HFFc6 (cell line): Measurements from ENCODE around the gene EBF3. TPM values are rescaled to one million over a fixed set of nuclear protein-coding genes. Genes with fewer than 3 reads are reported as not detected.

ENCODE experiments used
- DNase-seq: peaks from one replicate; pipeline ENCODE4 v3.0.0-alpha.2; 2018
- H3K27ac Mint-ChIP-seq: 2 replicates; pipeline ENCODE4 v1.8.0; 2020; ENCODE audit warnings: mild to moderate bottlenecking, mixed read lengths
- H3K27me3 Mint-ChIP-seq: 2 replicates; pipeline ENCODE4 v1.8.0; 2021; ENCODE audit warnings: mild to moderate bottlenecking, moderate library complexity, mixed read lengths; ENCODE audit not compliant: insufficient read depth
- H3K36me3 Mint-ChIP-seq: 2 replicates; pipeline ENCODE4 v1.8.0; 2021; ENCODE audit warnings: low read depth, mixed read lengths
- H3K4me1 Mint-ChIP-seq: 2 replicates; pipeline ENCODE4 v1.8.0; 2020; ENCODE audit warnings: low read depth, mixed read lengths
- H3K4me3 Mint-ChIP-seq: 2 replicates; pipeline ENCODE4 v1.8.0; 2020; ENCODE audit warnings: mild to moderate bottlenecking, moderate library complexity, mixed read lengths
- H3K9me3 Mint-ChIP-seq: 2 replicates; pipeline ENCODE4 v1.8.0; 2020; ENCODE audit warnings: mild to moderate bottlenecking, mixed read lengths
- CTCF ChIP-seq: fragments of 200-600 bp; sonication (generic); IDR thresholded peaks from 2 replicates; pipeline ENCODE4 v1.5.0; 2021; ENCODE audit warnings: antibody characterized with exemption, mild to moderate bottlenecking
- total RNA-seq, 6 experiments: library from RNA; stranded (reverse); fragmentation: NEBNext Ultra II Directional; extraction: Animal tissue kit (Norgen Biotek cat#: 25700); gene quantifications; 2 replicates in 1 of 6; 3 replicates in 5 of 6; pipeline ENCODE4 v1.2.3, GENCODE V29; 2021

Gene EBF3
- total RNA-seq, 6 experiments from 2014 or later: 0.14 to 0.39 (median 0.21) TPM; not detected in 2

GRCh38 chr10:129881641-129882040 lies 82.4 kb downstream of the EBF3 start:
- no peak for DNase-seq
- H3K9me3 Mint-ChIP-seq: no peaks in the 10 kb centered on the region; the same call in 1 of the 2 replicates
- H3K36me3 Mint-ChIP-seq: no peaks in the 10 kb centered on the region
- H3K27ac Mint-ChIP-seq: no peak overlapping the region
- H3K4me1 Mint-ChIP-seq: no peaks in the 10 kb centered on the region
- H3K4me3 Mint-ChIP-seq: no peak overlapping the region
- no peaks in the 10 kb centered on the region for H3K27me3 Mint-ChIP-seq
- no peak for TF ChIP-seq CTCF

- no peak for TF ChIP-seq CTCF
- no peak for DNase-seq
- Mint-ChIP-seq H3K9me3 (peaks cover 7% of the 10 kb centered on the region; the same call in 1 of the 2 replicates), H3K4me3 (no peak overlapping the region), H3K27ac (no peak overlapping the region), H3K27me3 (no peaks in the 10 kb centered on the region), H3K36me3 (no peaks in the 10 kb centered on the region), H3K4me1 (no peaks in the 10 kb centered on the region)
Measured at GRCh38 chr10:129880191-129880870, 83.7 kb downstream of the EBF3 start.

GRCh38 chr10:129879655-129880054 lies 84.4 kb downstream of the EBF3 start:
- no peak for DNase-seq
- no peaks in the 10 kb centered on the region for H3K4me1 Mint-ChIP-seq
- TF ChIP-seq CTCF: no peak
- no peaks in the 10 kb centered on the region for H3K36me3 Mint-ChIP-seq
- H3K9me3 Mint-ChIP-seq: peaks cover 7% of the 10 kb centered on the region; the same call in 1 of the 2 replicates
- H3K4me3 Mint-ChIP-seq: no peak overlapping the region
- H3K27me3 Mint-ChIP-seq: no peaks in the 10 kb centered on the region
- H3K27ac Mint-ChIP-seq: no peak overlapping the region

- H3K9me3 Mint-ChIP-seq: peaks cover 14% of the 10 kb centered on the region; the same call in 1 of the 2 replicates
- TF ChIP-seq CTCF: no peak
- DNase-seq: no peak
- H3K36me3 Mint-ChIP-seq: no peaks in the 10 kb centered on the region
- no peaks in the 10 kb centered on the region for H3K27me3 Mint-ChIP-seq
- H3K27ac Mint-ChIP-seq: no peak overlapping the region
- no peaks in the 10 kb centered on the region for H3K4me1 Mint-ChIP-seq
- no peak overlapping the region for H3K4me3 Mint-ChIP-seq
Measured at GRCh38 chr10:129878835-129879234, 85.2 kb downstream of the EBF3 start.

- Mint-ChIP-seq H3K4me1 (no peaks in the 10 kb centered on the region), H3K36me3 (no peaks in the 10 kb centered on the region), H3K27me3 (peaks cover 2% of the 10 kb centered on the region; the same call in 1 of the 2 replicates), H3K27ac (no peak overlapping the region), H3K4me3 (no peak overlapping the region), H3K9me3 (peaks cover 19% of the 10 kb centered on the region; the same call in 1 of the 2 replicates)
- no peak for DNase-seq
- peak; percentile 61 for TF ChIP-seq CTCF
Measured at GRCh38 chr10:129877773-129878371, 86.2 kb downstream of the EBF3 start.
